HepG2 (cell line): ENCODE results near the gene CCNT2. TPM values are rescaled to one million over a fixed set of nuclear protein-coding genes. Genes with fewer than 3 reads are reported as not detected.

ENCODE experiments used
- AHR ChIP-seq: IDR thresholded peaks from 2 replicates; pipeline ENCODE4 v1.6.1; 2018; ENCODE audit warnings: missing genetic modification reagents, missing compliant biosample characterization
- ARID2 ChIP-seq: sonication (generic); formaldehyde crosslinking; IDR thresholded peaks from 2 replicates; pipeline ENCODE4 v1.8.1; 2022; ENCODE audit warnings: mild to moderate bottlenecking, missing genetic modification reagents, borderline replicate concordance
- ARNTL ChIP-seq: sonication (generic); formaldehyde crosslinking; IDR thresholded peaks from 2 replicates; pipeline ENCODE4 v1.4.0; 2020; ENCODE audit warnings: mild to moderate bottlenecking, missing genetic modification reagents
- CAMTA2 ChIP-seq: sonication (generic); formaldehyde crosslinking; IDR thresholded peaks from 2 replicates; pipeline ENCODE4 v1.4.0; 2020; ENCODE audit warnings: mild to moderate bottlenecking, missing genetic modification reagents, borderline replicate concordance
- CREB3 ChIP-seq: sonication (generic); formaldehyde crosslinking; IDR thresholded peaks from 2 replicates; pipeline ENCODE4 v1.5.0; 2020; ENCODE audit warnings: missing genetic modification reagents
- FOSL1 ChIP-seq: sonication (generic); formaldehyde crosslinking; IDR thresholded peaks from 2 replicates; pipeline ENCODE4 v1.9.0; 2021; ENCODE audit warnings: missing genetic modification reagents, borderline replicate concordance
- FOXO1 ChIP-seq: sonication (generic); formaldehyde crosslinking; IDR thresholded peaks from 2 replicates; pipeline ENCODE4 v1.4.0; 2020; ENCODE audit warnings: missing genetic modification reagents
- JUN ChIP-seq: sonication (generic); formaldehyde crosslinking; IDR thresholded peaks from 2 replicates; pipeline ENCODE4 v1.4.0; 2020; ENCODE audit warnings: mild to moderate bottlenecking, missing genetic modification reagents
- MATR3 ChIP-seq: sonication (generic); formaldehyde crosslinking; IDR thresholded peaks from 2 replicates; pipeline ENCODE4 v1.4.0; 2020; ENCODE audit warnings: missing genetic modification reagents
- PAF1 ChIP-seq: IDR thresholded peaks from 2 replicates; pipeline ENCODE4 v1.6.1; 2016; ENCODE audit warnings: missing genetic modification reagents, missing compliant biosample characterization
- PRMT3 ChIP-seq: sonication (generic); formaldehyde crosslinking; IDR thresholded peaks from 2 replicates; pipeline ENCODE4 v1.8.1; 2022; ENCODE audit warnings: low read depth, mild to moderate bottlenecking, moderate library complexity, missing genetic modification reagents, borderline replicate concordance
- SALL1 ChIP-seq: sonication (generic); formaldehyde crosslinking; IDR thresholded peaks from 2 replicates; pipeline ENCODE4 v1.8.0; 2022; ENCODE audit warnings: mild to moderate bottlenecking, missing genetic modification reagents
- SALL2 ChIP-seq: sonication (generic); formaldehyde crosslinking; IDR thresholded peaks from 2 replicates; pipeline ENCODE4 v1.8.1; 2023; ENCODE audit warnings: mild to moderate bottlenecking, missing genetic modification reagents, inconsistent platforms
- SAP130 ChIP-seq: IDR thresholded peaks from 2 replicates; pipeline ENCODE4 v1.6.1; 2016; ENCODE audit warnings: low read depth
- TFDP2 ChIP-seq: sonication (generic); formaldehyde crosslinking; IDR thresholded peaks from 2 replicates; pipeline ENCODE4 v1.4.0; 2020; ENCODE audit warnings: missing genetic modification reagents
- TSC22D2 ChIP-seq: sonication (generic); formaldehyde crosslinking; IDR thresholded peaks from 2 replicates; pipeline ENCODE4 v1.5.1; 2020; ENCODE audit warnings: missing genetic modification reagents, mild to moderate bottlenecking, borderline replicate concordance
- ZFP36L2 ChIP-seq: sonication (generic); formaldehyde crosslinking; IDR thresholded peaks from 2 replicates; pipeline ENCODE4 v1.4.0; 2020; ENCODE audit warnings: missing genetic modification reagents
- ZFP62 ChIP-seq: sonication (generic); formaldehyde crosslinking; IDR thresholded peaks from 2 replicates; pipeline ENCODE4 v1.4.0; 2020; ENCODE audit warnings: missing genetic modification reagents
- ZNF296 ChIP-seq: sonication (generic); formaldehyde crosslinking; conservative IDR thresholded peaks from 2 replicates; pipeline ENCODE4 v1.5.0; 2020; ENCODE audit warnings: mild to moderate bottlenecking, missing genetic modification reagents
- polyA plus RNA-seq, 8 experiments: library from polyadenylated mRNA; depleted of rRNA in 3 of 8; stranded (reverse) in 7 of 8; unstranded in 1 of 8; fragments of >200 nt; fragmentation: Illumina TruSeq in 4 of 8; extraction: Trizol in 4 of 8; gene quantifications; 2 replicates each; pipeline versions ENCODE4 v1.2.1 to v1.2.3, GENCODE V29; 2011 to 2016; ENCODE audit warnings: low read depth in 4 of 8, missing spikeins in 1 of 8, mixed read lengths in 1 of 8; ENCODE audit not compliant: insufficient read depth in 1 of 8
- total RNA-seq, 5 experiments: library from RNA; depleted of rRNA; stranded (reverse); fragments of >200 nt; fragmentation: Illumina TruSeq; extraction: Trizol; gene quantifications; 2 replicates each; pipeline ENCODE4 v1.2.3, GENCODE V29; 2016; ENCODE audit warnings: low read depth in 1 of 5
- TF ChIP-seq, protein P1 (sequence below): sonication (generic); formaldehyde crosslinking; IDR thresholded peaks from 2 replicates; pipeline ENCODE4 v1.8.1; 2023; ENCODE audit warnings: mild to moderate bottlenecking, missing genetic modification reagents, borderline replicate concordance
- TF ChIP-seq, protein P2 (sequence below): sonication (generic); formaldehyde crosslinking; IDR thresholded peaks from 2 replicates; pipeline ENCODE4 v1.4.0; 2020; ENCODE audit warnings: missing genetic modification reagents
- TF ChIP-seq, protein P3 (sequence below): sonication (generic); formaldehyde crosslinking; IDR thresholded peaks from 2 replicates; pipeline ENCODE4 v1.5.0; 2020; ENCODE audit warnings: mild to moderate bottlenecking, missing genetic modification reagents

The CCNT2 gene
- total and polyA plus RNA-seq, 2 of the 13 experiments (the other 11 are each of a cell fraction or from before 2014, with no cell fraction given): 22.1 to 34.4 TPM

DNA sequence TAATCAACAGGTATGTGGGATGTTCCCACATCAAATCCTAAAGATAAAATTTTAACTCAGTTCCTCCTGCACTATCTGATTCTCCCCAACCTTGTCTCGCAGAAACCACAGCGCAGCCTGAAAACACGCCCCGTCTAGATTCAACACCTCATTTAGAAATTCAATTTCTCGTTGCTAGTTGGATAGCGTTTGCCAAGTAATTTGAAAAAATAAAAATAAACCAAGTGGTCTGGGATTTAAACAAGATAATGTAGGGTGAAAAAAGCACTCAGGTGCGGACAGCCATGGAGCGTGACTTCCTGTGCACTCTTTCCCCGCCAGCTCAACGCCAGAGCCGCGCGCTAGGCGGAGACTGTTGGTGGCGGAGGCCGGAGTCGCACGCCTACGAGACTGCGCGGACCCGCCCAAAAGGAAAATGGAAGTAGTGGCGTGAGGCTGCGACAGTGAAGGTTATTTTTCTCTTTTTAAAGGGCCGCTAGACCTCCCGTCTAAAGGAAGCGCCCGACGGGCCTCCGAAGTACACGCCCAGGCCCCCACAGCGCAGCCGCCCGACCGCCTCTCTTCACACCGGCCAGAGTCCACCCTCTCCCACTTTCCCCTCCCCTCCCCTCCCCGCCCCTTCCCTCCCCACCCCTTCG is 615 bp upstream of the CCNT2 start (continued):
- peak; percentile 46 for TF ChIP-seq SALL1 (CRISPR knock-in tag)
- no peak for TF ChIP-seq FOSL1 (CRISPR knock-in tag)
- no peak for TF ChIP-seq ZNF296
- TF ChIP-seq SAP130: peak; percentile 57; the same call in 1 of the 2 replicates
- TF ChIP-seq, protein P1, sequence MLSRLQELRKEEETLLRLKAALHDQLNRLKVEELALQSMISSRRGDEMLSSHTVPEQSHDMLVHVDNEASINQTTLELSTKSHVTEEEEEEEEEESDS (CRISPR knock-in tag): peak; percentile 68; the same call in 1 of the 2 replicates
- no peak; the same call in 1 of the 2 replicates for TF ChIP-seq PRMT3 (CRISPR knock-in tag)
- peak; percentile 38; the same call in 1 of the 2 replicates for TF ChIP-seq TFDP2 (CRISPR knock-in tag)
- TF ChIP-seq TSC22D2 (CRISPR knock-in tag): 0 out of 2 replicates have a peak, but pooled peaks have one; percentile 19
- TF ChIP-seq ARID2 (CRISPR knock-in tag): no peak
- TF ChIP-seq CREB3 (CRISPR knock-in tag): no peak; the same call in 1 of the 2 replicates
- no peak for TF ChIP-seq FOXO1 (CRISPR knock-in tag)
- no peak for TF ChIP-seq ZFP36L2 (CRISPR knock-in tag)
- TF ChIP-seq, protein P2, sequence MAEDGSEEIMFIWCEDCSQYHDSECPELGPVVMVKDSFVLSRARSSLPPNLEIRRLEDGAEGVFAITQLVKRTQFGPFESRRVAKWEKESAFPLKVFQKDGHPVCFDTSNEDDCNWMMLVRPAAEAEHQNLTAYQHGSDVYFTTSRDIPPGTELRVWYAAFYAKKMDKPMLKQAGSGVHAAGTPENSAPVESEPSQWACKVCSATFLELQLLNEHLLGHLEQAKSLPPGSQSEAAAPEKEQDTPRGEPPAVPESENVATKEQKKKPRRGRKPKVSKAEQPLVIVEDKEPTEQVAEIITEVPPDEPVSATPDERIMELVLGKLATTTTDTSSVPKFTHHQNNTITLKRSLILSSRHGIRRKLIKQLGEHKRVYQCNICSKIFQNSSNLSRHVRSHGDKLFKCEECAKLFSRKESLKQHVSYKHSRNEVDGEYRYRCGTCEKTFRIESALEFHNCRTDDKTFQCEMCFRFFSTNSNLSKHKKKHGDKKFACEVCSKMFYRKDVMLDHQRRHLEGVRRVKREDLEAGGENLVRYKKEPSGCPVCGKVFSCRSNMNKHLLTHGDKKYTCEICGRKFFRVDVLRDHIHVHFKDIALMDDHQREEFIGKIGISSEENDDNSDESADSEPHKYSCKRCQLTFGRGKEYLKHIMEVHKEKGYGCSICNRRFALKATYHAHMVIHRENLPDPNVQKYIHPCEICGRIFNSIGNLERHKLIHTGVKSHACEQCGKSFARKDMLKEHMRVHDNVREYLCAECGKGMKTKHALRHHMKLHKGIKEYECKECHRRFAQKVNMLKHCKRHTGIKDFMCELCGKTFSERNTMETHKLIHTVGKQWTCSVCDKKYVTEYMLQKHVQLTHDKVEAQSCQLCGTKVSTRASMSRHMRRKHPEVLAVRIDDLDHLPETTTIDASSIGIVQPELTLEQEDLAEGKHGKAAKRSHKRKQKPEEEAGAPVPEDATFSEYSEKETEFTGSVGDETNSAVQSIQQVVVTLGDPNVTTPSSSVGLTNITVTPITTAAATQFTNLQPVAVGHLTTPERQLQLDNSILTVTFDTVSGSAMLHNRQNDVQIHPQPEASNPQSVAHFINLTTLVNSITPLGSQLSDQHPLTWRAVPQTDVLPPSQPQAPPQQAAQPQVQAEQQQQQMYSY: no peak
- no peak for TF ChIP-seq ARNTL (CRISPR knock-in tag)
- peak; percentile 78; the same call in 1 of the 2 replicates for TF ChIP-seq CAMTA2 (CRISPR knock-in tag)
- TF ChIP-seq MATR3 (CRISPR knock-in tag): no peak
- TF ChIP-seq ZFP62 (CRISPR knock-in tag): no peak
- TF ChIP-seq, protein P3, sequence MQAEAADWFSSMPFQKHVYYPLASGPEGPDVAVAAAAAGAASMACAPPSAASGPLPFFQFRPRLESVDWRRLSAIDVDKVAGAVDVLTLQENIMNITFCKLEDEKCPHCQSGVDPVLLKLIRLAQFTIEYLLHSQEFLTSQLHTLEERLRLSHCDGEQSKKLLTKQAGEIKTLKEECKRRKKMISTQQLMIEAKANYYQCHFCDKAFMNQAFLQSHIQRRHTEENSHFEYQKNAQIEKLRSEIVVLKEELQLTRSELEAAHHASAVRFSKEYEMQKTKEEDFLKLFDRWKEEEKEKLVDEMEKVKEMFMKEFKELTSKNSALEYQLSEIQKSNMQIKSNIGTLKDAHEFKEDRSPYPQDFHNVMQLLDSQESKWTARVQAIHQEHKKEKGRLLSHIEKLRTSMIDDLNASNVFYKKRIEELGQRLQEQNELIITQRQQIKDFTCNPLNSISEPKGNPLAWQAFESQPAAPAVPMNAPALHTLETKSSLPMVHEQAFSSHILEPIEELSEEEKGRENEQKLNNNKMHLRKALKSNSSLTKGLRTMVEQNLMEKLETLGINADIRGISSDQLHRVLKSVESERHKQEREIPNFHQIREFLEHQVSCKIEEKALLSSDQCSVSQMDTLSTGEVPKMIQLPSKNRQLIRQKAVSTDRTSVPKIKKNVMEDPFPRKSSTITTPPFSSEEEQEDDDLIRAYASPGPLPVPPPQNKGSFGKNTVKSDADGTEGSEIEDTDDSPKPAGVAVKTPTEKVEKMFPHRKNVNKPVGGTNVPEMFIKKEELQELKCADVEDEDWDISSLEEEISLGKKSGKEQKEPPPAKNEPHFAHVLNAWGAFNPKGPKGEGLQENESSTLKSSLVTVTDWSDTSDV (CRISPR knock-in tag): 0 out of 2 replicates have a peak, but pooled peaks have one; percentile 52
- TF ChIP-seq JUN (CRISPR knock-in tag): no peak
- TF ChIP-seq SALL2 (CRISPR knock-in tag): 0 out of 2 replicates have a peak, but pooled peaks have one; percentile 5
- no peak for TF ChIP-seq PAF1 (CRISPR knock-in tag)
- peak; percentile 71; the same call in 1 of the 2 replicates for TF ChIP-seq AHR (CRISPR knock-in tag)
